Measurements from ENCODE around the gene LRIG3. TPM values are rescaled to one million over a fixed set of nuclear protein-coding genes. Genes with fewer than 3 reads are reported as not detected.

LRIG3 gene
- total RNA-seq, 2 experiments from 2014 or later = not detected

- DNase-seq = no peak
- no peaks in the 10 kb centered on the region for H3K36me3 Mint-ChIP-seq (ENCODE audit: low read depth)
- CTCF ChIA-PET = interaction anchor here (0.6 kb wide), 1 partner anchor 32 kb away, joined by 3 read pairs; no protein-coding TSS in a partner anchor
- peaks cover 18% of the 10 kb centered on the region for H3K27me3 Mint-ChIP-seq (ENCODE audit: low read depth)
- intact Hi-C loops (cut with micrococcal nuclease) = no loop called here
- H3K9me3 Mint-ChIP-seq = peaks cover 2% of the 10 kb centered on the region
- H3K4me3 Mint-ChIP-seq = no peak overlapping the region
- H3K4me1 Mint-ChIP-seq (ENCODE audit: low read depth) = peaks cover 6% of the 10 kb centered on the region
- no peak overlapping the region for H3K27ac Mint-ChIP-seq
Observed at GRCh38 chr12:58925111-58925611, 4.9 kb upstream of the LRIG3 start.

DNA sequence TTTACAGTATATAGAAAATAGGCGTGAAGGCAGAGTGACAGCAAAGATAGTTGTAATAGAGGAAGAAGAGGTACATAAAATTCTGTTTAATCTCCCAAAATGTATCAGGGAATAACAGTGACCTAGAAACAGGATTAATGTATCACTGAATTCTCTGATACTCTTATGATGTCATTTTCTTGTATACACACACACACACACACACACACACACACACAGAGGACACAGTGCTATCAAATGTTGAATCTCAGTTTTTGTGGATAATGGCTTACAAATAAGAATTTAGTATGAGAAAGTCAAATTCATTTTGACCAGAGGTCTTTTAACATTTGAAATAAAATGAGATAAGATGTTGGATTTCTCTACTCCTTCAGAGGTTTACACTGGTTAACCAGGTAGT, 4.3 kb upstream of the LRIG3 start:
- Mint-ChIP-seq H3K36me3 (ENCODE audit: low read depth) (no peaks in the 10 kb centered on the region), H3K27ac (no peak overlapping the region), H3K27me3 (ENCODE audit: low read depth) (peaks cover 19% of the 10 kb centered on the region), H3K4me3 (no peak overlapping the region), H3K4me1 (ENCODE audit: low read depth) (peaks cover 6% of the 10 kb centered on the region), H3K9me3 (peaks cover 2% of the 10 kb centered on the region)
- intact Hi-C loops (cut with micrococcal nuclease) = no loop called here
- DNase-seq = no peak
- CTCF ChIA-PET = interaction anchor here (0.6 kb wide), 1 partner anchor 33 kb away, joined by 3 read pairs; no protein-coding TSS in a partner anchor

- no peak overlapping the region for H3K4me3 Mint-ChIP-seq
- CTCF ChIA-PET = no interaction called here
- peaks cover 2% of the 10 kb centered on the region for H3K9me3 Mint-ChIP-seq
- H3K27ac Mint-ChIP-seq = no peak overlapping the region
- DNase-seq = no peak
- no peaks in the 10 kb centered on the region for H3K36me3 Mint-ChIP-seq (ENCODE audit: low read depth)
- intact Hi-C loops (cut with micrococcal nuclease) = no loop called here
- peaks cover 25% of the 10 kb centered on the region for H3K27me3 Mint-ChIP-seq (ENCODE audit: low read depth)
- H3K4me1 Mint-ChIP-seq (ENCODE audit: low read depth) = peaks cover 6% of the 10 kb centered on the region
Observed at GRCh38 chr12:58923781-58924180, 3.5 kb upstream of the LRIG3 start.

DNA sequence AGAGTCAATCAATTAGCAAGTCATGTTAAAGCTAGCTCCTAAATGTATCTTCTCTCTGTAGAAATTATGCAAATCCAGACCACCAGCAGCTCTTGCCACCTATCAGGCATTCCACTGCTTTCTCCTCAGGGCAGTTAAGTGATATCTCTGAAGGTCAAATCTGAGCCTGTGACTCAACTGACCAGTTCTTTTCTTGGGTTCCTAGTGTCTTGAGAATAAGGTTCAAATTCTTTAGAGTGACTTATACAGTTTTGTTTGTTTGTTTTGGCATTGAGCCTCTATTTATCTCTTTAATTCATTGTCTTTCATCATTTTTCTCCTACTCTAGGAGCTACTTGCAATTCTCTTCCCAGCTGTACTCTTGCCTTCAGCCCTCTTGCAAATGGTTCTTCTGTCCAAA, 2.5 kb upstream of the LRIG3 start:
- Mint-ChIP-seq H3K27ac (no peak overlapping the region), H3K36me3 (ENCODE audit: low read depth) (no peaks in the 10 kb centered on the region), H3K4me3 (no peak overlapping the region), H3K27me3 (ENCODE audit: low read depth) (peaks cover 33% of the 10 kb centered on the region), H3K4me1 (ENCODE audit: low read depth) (peaks cover 6% of the 10 kb centered on the region), H3K9me3 (peaks cover 2% of the 10 kb centered on the region)
- CTCF ChIA-PET = no interaction called here
- no peak for DNase-seq
- intact Hi-C loops (cut with micrococcal nuclease) = no loop called here

DNA sequence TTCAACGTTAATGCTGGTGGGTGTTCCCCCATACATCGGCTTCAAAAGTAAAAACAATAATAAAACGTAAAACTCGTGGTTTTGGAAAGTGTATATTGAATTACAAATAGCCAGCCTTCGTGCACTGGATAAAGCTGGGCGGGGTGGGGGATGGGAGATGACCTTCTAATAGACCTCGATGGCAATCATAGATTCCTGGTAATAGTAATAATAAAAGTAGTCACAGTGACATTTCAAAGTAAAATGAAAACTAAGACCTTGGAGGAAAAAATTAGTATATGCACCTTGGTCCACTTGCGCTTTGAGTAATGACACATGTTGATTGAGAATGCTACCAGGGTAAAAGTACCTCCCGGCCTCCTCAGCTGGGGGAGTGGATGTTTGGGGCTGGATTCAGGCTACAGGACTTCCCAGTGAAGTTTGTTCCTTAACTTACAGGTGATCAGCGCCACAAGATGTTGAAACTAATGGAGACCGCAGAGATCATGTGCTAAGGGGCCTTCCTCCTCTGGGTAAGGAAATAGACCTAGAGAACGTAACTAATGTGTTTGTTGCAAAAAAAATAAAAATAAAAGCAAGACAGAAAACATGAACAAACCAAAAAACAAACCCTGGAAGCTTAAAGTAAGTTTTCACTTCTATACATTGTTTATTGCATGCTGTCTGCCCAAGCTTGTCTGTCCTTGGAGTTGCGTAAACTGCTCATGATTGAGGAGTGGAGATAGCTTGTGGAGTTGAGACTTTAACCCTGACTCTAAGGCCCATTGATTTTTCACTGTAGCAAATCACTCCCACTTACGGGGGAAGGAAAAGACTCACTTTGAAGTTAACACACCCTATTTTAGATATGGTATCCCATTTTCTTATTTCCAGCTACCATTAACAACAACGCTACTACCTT, 907 bp upstream of the LRIG3 start:
- no peak for DNase-seq
- H3K4me3 Mint-ChIP-seq = no peak overlapping the region
- CTCF ChIA-PET = interaction anchor here (0.6 kb wide), 1 partner anchor 250 kb away, joined by 6 read pairs; no protein-coding TSS in a partner anchor
- H3K4me1 Mint-ChIP-seq (ENCODE audit: low read depth) = peaks cover 6% of the 10 kb centered on the region
- peaks cover 38% of the 10 kb centered on the region for H3K27me3 Mint-ChIP-seq (ENCODE audit: low read depth)
- H3K27ac Mint-ChIP-seq = no peak overlapping the region
- H3K9me3 Mint-ChIP-seq = peaks cover 2% of the 10 kb centered on the region
- H3K36me3 Mint-ChIP-seq (ENCODE audit: low read depth) = no peaks in the 10 kb centered on the region
- intact Hi-C loops (cut with micrococcal nuclease) = no loop called here

DNA sequence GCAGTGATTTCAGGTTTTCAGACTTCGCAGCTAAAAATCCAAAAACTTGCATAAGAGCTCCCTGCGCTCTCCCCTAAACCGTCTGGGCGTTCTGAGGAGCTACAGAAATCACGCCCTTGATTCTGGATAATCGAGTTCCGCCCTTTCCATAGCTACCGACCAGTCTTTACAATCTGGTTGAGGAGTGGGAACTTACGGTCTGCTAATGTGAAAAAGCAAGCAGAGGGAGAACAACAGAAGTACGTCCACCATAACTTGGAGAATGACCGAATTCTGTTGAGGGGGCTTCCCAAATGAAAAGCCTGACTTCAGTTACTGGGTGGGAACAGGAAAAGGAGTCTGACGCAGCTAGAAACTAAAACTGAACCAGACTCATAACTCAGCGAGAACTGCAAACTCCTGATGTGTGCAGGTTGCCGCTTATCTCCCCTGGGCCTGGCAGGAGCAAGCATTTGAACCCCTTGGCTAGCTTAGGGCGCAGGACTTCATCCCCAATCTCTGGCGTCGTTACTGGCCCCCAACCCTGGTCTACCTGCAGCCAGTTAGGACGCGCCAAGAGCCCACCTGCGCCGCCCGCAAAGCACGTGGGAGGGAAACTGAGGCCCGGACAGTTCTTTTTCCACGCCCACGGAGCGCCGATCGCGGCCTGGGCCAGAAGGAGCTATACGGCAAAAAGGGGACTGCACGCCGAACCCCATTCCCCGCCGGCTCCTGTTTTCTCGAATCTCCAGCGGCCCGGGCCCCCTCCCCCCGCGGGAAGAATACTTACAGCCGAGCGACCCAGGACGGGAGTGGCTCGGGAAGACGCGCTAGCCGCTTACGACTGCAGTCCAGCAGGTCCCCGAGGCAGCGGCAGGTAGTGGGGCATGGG, 838 bp downstream of the LRIG3 start:
- CTCF ChIA-PET = interaction anchor here (1.2 kb wide), 1 partner anchor 232 kb away, joined by 3 read pairs; no protein-coding TSS in a partner anchor
- H3K27me3 Mint-ChIP-seq (ENCODE audit: low read depth) = peaks cover 38% of the 10 kb centered on the region
- intact Hi-C loops (cut with micrococcal nuclease) = no loop called here
- no peak overlapping the region for H3K27ac Mint-ChIP-seq
- H3K36me3 Mint-ChIP-seq (ENCODE audit: low read depth) = no peaks in the 10 kb centered on the region
- peaks cover 2% of the 10 kb centered on the region for H3K9me3 Mint-ChIP-seq
- H3K4me1 Mint-ChIP-seq (ENCODE audit: low read depth) = peaks cover 6% of the 10 kb centered on the region
- no peak for DNase-seq
- no peak overlapping the region for H3K4me3 Mint-ChIP-seq

GRCh38 chr12:58918469-58918844, 1.8 kb downstream of the LRIG3 start:
- peaks cover 2% of the 10 kb centered on the region for H3K9me3 Mint-ChIP-seq
- DNase-seq = no peak
- peaks cover 38% of the 10 kb centered on the region for H3K27me3 Mint-ChIP-seq (ENCODE audit: low read depth)
- H3K4me3 Mint-ChIP-seq = no peak overlapping the region
- CTCF ChIA-PET = interaction anchor here (1.2 kb wide), 1 partner anchor 233 kb away, joined by 3 read pairs; no protein-coding TSS in a partner anchor
- intact Hi-C loops (cut with micrococcal nuclease) = no loop called here
- no peak overlapping the region for H3K27ac Mint-ChIP-seq
- H3K36me3 Mint-ChIP-seq (ENCODE audit: low read depth) = no peaks in the 10 kb centered on the region
- peaks cover 6% of the 10 kb centered on the region for H3K4me1 Mint-ChIP-seq (ENCODE audit: low read depth)

DNA sequence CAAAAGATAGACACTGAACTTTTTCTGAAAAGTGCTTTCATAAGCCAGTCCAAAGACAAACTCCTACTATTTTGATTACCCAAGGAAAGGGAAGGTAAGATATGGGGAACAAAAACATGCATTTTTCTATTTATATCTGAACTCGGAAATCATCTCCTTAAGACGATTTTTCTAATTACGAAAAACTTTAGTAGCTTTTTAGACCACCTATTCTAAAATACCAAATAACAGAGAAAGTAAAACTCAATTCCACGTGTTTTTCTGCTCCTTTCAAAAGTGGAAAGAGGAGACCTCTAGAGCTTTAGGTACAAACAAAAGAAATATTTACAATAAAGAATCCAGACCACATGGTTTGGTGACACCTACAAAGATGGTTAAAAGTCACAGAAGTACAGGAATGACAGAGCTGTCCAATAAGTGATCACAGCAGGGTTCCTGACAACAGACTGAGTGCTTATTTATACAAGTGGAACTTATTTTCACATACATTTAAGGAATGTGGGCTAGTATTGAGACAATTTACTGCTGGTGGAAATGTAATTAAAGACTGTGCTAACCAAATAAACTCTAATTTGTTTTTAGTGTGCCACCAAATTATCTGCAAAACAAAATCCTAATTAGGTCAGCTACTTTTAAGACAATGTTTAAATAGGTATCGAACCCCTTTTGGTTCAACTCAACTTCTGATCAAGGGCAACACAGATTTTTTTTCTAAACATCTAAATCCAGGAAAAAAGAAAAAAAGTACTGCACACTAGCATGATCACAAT, 2.4 kb downstream of the LRIG3 start:
- H3K27ac Mint-ChIP-seq = no peak overlapping the region
- H3K4me3 Mint-ChIP-seq = no peak overlapping the region
- CTCF ChIA-PET = no interaction called here
- peaks cover 38% of the 10 kb centered on the region for H3K27me3 Mint-ChIP-seq (ENCODE audit: low read depth)
- no peak for DNase-seq
- intact Hi-C loops (cut with micrococcal nuclease) = no loop called here
- no peaks in the 10 kb centered on the region for H3K36me3 Mint-ChIP-seq (ENCODE audit: low read depth)
- H3K9me3 Mint-ChIP-seq = peaks cover 2% of the 10 kb centered on the region
- peaks cover 6% of the 10 kb centered on the region for H3K4me1 Mint-ChIP-seq (ENCODE audit: low read depth)

- Mint-ChIP-seq H3K27me3 (ENCODE audit: low read depth) (peaks cover 32% of the 10 kb centered on the region), H3K4me3 (no peak overlapping the region), H3K4me1 (ENCODE audit: low read depth) (peaks cover 6% of the 10 kb centered on the region), H3K27ac (no peak overlapping the region), H3K9me3 (no peaks in the 10 kb centered on the region), H3K36me3 (ENCODE audit: low read depth) (no peaks in the 10 kb centered on the region)
- no peak for DNase-seq
- intact Hi-C loops (cut with micrococcal nuclease) = no loop called here
- CTCF ChIA-PET = no interaction called here
Observed at GRCh38 chr12:58916921-58917511, 3.3 kb downstream of the LRIG3 start.

- H3K27ac Mint-ChIP-seq = no peak overlapping the region
- CTCF ChIA-PET = no interaction called here
- H3K36me3 Mint-ChIP-seq (ENCODE audit: low read depth) = no peaks in the 10 kb centered on the region
- DNase-seq = no peak
- peaks cover 28% of the 10 kb centered on the region for H3K27me3 Mint-ChIP-seq (ENCODE audit: low read depth)
- no peak overlapping the region for H3K4me3 Mint-ChIP-seq
- intact Hi-C loops (cut with micrococcal nuclease) = no loop called here
- no peaks in the 10 kb centered on the region for H3K9me3 Mint-ChIP-seq
- H3K4me1 Mint-ChIP-seq (ENCODE audit: low read depth) = peaks cover 5% of the 10 kb centered on the region
Observed at GRCh38 chr12:58916161-58916621, 4.1 kb downstream of the LRIG3 start.

- H3K36me3 Mint-ChIP-seq (ENCODE audit: low read depth) = no peaks in the 10 kb centered on the region
- peaks cover 25% of the 10 kb centered on the region for H3K27me3 Mint-ChIP-seq (ENCODE audit: low read depth)
- CTCF ChIA-PET = no interaction called here
- DNase-seq = no peak
- peaks cover 2% of the 10 kb centered on the region for H3K4me1 Mint-ChIP-seq (ENCODE audit: low read depth)
- no peak overlapping the region for H3K27ac Mint-ChIP-seq
- H3K4me3 Mint-ChIP-seq = no peak overlapping the region
- intact Hi-C loops (cut with micrococcal nuclease) = no loop called here
- no peaks in the 10 kb centered on the region for H3K9me3 Mint-ChIP-seq
Observed at GRCh38 chr12:58915634-58916033, 4.7 kb downstream of the LRIG3 start.

All from activated naive CD4-positive, alpha-beta T cell treated with anti-CD3 and anti-CD28 coated beads for 36 hours (primary cell).